CD4-positive, alpha-beta T cell treated with Interleukin-15 for 1 hour (primary cell): ENCODE data around the gene TANC1.
A peak's percentile ranks its signal among the peaks of the same experiment; 100 is the strongest.

Source experiments
- DNase-seq: peaks from one replicate; pipeline ENCODE4 v3.0.0-alpha.2; 2020

TANC1 gene

GRCh38 chr2:159232456-159233170 is 264.2 kb downstream of the TANC1 start:
- no peak for DNase-seq

GRCh38 chr2:159234868-159235267 is 266.4 kb downstream of the TANC1 start:
- DNase-seq: no peak

GRCh38 chr2:159243529-159243928 is 275.1 kb downstream of the TANC1 start:
- DNase-seq: no peak

GRCh38 chr2:159246325-159246988 is 278.0 kb downstream of the TANC1 start:
- no peak for DNase-seq

- peak; percentile 25 for DNase-seq
Observed at GRCh38 chr2:159249990-159250715, 281.7 kb downstream of the TANC1 start.

- DNase-seq: no peak
Observed at GRCh38 chr2:159251296-159252173, 283.1 kb downstream of the TANC1 start.

GRCh38 chr2:159252905-159253304 is 284.5 kb downstream of the TANC1 start:
- no peak for DNase-seq

GRCh38 chr2:159256159-159256558 is 287.7 kb downstream of the TANC1 start:
- DNase-seq: no peak

GRCh38 chr2:159262226-159262625 is 293.8 kb downstream of the TANC1 start:
- DNase-seq: no peak

- DNase-seq: no peak
Observed at GRCh38 chr2:159262904-159263303, 294.5 kb downstream of the TANC1 start.

- no peak for DNase-seq
Observed at GRCh38 chr2:159265171-159265576, 296.7 kb downstream of the TANC1 start.

GRCh38 chr2:159266554-159266953 is 298.1 kb downstream of the TANC1 start:
- DNase-seq: no peak

GRCh38 chr2:159267921-159268320 is 299.5 kb downstream of the TANC1 start:
- DNase-seq: no peak

GRCh38 chr2:159270744-159271379 is 302.4 kb downstream of the TANC1 start:
- no peak for DNase-seq

- DNase-seq: no peak
Observed at GRCh38 chr2:159272156-159272555, 303.7 kb downstream of the TANC1 start.

GRCh38 chr2:159275111-159275510 is 306.7 kb downstream of the TANC1 start:
- no peak for DNase-seq

GRCh38 chr2:159279700-159280099 is 311.3 kb downstream of the TANC1 start:
- no peak for DNase-seq

GRCh38 chr2:159281002-159281401 is 312.6 kb downstream of the TANC1 start:
- DNase-seq: no peak
